Measurements from ENCODE around the gene FHIT.

The FHIT gene

DNA sequence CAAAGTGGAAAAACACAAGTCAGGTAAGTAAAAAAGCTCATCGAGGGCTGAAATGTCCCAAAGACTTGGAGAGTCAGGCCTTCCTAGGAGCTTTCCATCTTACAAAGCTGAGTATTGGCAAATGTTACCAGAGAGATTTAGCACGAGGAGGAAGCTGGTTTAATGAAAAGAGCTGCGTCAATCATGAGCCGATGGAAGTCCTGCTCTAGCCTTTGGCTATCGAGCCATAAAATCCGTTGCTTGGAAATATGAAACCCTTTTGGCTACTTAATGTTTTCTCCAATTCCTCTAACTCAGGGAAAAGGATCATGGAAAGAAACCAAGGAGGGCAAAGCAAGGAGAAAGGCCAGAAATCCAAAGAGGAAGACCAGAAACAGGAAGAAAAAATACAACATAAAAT lies 1074.6 kb downstream of the FHIT start:
- no peak for DNase-seq (ENCODE audit: low read depth, low spot score)

DNA sequence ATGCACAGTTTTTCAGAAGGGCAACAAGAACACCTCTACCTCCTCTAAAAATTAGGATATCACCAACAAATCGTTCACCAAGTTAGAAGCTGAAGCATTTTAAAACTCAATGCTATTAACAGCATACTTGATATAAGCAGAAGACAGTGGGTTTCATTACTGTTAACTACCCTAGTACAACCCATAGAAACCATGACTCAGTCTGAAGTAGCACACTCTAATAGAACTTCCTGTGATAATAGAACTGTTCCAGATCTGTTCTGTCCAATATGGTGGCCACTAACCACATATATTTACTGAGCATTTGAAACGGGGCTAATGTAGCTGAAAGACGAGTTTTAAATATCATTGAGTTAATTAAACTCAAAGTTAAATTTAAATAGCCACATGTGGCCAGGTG lies 1075.6 kb downstream of the FHIT start:
- DNase-seq (ENCODE audit: low read depth, low spot score): no peak

DNA sequence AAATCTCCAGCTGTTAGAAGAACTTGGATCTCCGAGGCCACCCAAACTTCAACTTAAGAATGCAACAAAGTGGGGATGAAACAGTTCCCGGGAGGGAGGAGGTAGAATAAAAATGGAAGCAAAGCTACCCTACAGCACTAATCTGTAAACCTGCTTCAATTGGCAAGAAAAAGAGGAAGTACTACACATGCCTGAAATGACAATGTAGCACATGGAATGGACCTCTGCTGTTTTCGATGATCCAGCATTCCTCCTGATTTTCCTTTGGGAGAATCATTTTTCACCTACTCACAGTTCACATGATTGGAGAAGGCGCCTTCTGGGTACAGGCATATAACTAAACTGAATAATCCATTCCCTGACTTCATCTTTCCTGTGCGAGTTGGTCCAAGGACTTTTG lies 1081.5 kb downstream of the FHIT start:
- DNase-seq (ENCODE audit: low read depth, low spot score): no peak

DNA sequence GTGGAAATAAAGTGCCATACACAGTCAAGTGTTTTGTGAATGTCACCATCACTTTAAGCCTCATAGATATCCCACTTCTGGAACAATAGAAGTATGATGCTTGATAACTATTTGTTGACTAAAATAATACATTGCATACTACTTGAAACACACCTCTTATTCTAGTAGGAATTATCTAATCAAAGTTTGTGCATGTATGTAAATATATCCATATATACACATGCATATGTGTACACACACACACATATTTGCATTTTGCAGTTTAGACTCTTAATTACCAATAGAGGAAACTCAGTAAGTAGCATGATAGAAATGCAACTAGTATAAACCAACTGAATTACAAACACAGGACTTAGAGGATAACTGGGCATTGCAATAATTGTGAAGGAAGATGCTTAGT lies 1084.1 kb downstream of the FHIT start:
- DNase-seq (ENCODE audit: low read depth, low spot score): no peak

DNA sequence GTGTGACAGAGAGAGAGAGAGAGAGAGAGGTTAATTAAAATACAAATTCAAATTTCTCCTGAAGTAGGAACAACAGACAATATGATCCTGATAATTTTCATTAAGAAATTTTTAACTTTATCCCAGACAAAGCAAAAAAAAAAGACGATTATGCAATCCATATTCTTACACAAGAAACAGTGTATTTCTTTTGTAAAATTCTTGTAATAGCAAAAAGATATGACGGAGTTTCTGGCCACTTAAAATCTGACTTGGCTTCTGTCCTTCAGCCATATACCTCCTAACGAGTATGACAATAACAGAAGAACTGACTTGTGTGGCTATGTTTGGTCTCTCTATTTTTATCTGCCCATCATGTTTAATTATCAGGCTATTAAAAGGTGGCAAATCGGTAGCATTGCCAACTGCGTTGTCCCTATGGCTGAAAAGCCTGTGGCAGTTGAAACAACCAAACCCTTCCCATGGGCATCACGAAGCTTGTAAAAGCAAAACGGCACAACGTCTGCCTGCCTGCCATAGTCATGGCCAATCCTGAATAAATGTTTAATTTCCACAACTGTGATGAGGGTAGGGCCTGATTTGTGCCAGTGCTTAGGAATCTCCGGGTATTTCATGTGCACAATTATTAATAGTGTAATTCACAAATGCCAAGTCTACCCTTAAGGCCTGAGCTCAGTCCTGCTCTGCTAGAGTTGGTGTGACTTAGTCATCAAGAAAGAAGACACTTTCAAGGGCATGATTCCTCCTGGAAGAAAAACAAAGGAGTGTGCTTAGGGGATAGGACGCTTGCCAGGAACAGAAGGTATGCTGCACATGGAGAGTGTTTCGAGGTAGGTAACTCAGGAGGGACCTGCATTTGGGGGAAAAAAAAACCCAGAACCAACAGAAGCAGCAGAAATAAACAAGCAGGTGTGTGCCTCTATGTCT lies 1090.2 kb downstream of the FHIT start:
- DNase-seq (ENCODE audit: low read depth, low spot score): no peak

DNA sequence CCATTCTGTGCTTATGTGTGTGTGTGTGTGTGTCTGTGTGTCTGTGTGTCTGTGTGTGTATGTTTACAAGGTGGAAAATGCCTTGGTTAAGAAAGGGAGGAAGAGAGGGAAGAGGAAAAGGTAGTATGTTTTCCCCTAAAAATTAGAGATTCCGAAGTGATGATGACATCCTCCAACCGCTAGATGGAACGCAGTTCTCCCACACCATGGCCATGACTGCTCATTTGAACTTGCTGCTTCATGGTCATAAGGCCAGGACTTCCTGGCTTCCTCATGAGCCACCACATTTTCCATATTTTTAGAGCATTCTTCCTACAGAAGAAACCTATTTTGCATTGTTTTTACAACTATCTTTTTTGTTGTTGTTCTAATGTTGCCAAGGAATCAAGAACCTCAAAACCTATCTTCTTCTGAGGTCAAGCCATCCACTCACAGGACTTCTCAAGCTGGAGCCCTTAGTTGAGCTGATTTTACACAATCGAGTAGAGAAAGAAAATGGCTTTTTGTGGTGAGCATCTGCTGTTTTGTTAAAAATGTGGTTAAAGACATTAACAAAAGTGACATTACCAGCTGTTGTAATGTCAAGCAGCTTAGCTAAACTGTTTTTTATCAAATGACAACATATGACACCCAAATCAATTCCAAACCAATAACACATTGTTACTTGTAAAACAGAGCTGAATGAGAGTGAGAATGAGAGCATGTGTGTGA lies 1091.0 kb downstream of the FHIT start:
- DNase-seq (ENCODE audit: low read depth, low spot score): no peak

DNA sequence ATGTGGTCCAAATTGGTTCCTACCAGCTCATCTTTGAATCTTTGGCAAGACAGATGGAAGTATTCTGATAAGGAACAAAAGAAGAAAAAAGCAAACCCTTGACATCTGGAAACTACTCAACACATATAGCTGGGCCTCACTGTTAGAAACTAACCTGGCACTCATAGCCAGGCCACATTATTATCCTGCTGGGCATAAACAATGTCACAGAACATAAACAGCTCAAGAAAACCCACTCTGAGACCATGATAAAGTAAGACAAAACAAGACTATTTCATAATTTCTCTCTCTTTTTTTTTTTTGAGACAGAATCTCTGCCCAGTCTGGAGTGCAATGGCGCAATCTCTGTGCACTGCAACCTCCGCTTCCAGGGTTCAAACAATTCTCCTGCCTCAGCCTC lies 1093.2 kb downstream of the FHIT start:
- no peak for DNase-seq (ENCODE audit: low read depth, low spot score)

DNA sequence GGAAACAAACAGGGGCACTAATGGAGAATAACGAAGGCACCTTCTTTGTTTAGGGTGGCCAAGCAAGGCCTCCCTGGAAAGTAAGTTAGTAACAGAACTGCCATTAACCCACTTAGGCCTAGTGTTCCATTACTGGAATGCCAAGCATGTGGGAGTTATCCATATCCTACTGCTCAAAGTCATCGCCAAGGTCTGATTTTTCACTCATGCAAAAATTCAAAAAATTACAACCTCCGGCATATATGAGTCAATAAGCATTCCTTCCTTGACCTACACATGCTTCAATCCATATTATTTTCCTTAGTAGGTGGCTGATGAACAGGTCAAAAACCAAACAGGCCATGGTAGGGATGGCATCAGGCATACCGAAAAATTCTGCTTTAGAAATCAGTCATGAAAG lies 1097.2 kb downstream of the FHIT start:
- no peak for DNase-seq (ENCODE audit: low read depth, low spot score)

DNA sequence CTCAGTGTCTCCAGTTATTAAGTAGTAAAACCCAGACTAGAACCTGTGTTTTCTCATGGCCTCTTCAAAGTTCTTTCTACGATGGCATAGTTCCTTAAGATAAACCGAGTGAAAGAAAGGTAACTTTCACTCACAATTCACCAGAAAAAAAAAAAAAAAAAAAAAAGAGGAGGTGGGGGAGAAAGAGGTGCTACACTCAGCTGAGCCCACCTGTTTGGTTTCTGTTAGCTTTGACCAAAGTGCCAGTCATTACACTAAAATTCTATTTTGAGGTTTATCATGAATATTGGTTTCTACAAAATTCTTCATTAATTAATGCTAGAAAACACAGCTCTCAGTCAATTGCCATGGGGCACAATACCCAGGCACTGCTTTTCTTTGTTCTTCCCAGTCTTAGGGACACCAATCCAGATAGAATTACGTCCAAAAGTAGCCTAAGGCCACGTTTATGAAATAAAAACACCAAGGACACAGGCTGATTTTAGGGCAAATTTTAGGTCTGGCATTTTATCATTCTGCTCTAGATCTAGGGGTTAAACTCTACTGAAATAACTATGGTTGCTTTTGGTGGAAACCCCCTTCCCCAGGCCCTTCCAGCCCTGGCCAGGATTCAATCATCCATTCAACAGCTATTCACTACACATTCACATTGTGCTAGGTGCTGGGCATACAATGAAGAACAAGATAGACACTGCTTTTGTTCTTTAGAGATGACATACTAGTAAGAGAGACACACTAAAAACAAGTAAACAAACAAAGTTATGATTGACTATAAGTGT lies 1097.8 kb downstream of the FHIT start:
- DNase-seq (ENCODE audit: low read depth, low spot score): no peak

DNA sequence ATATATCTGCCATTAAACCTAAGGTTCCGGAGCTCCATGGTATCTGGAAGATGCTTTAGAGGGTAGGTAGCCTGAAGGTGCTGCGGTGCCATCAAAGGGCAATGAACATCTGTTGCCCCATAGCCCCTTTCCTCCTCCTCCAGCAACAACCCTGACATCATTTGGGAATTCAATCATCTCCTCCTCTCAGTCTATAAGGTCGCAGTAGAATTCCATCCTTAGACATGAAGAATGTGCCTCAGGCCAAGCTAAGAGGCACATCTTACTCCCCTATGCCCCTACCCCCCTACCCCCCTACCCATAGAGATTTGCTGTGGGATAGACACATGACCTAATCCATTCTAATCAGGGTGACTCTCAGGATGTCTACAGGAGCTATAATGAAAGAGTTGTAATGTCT lies 1101.8 kb downstream of the FHIT start:
- DNase-seq (ENCODE audit: low read depth, low spot score): no peak

DNA sequence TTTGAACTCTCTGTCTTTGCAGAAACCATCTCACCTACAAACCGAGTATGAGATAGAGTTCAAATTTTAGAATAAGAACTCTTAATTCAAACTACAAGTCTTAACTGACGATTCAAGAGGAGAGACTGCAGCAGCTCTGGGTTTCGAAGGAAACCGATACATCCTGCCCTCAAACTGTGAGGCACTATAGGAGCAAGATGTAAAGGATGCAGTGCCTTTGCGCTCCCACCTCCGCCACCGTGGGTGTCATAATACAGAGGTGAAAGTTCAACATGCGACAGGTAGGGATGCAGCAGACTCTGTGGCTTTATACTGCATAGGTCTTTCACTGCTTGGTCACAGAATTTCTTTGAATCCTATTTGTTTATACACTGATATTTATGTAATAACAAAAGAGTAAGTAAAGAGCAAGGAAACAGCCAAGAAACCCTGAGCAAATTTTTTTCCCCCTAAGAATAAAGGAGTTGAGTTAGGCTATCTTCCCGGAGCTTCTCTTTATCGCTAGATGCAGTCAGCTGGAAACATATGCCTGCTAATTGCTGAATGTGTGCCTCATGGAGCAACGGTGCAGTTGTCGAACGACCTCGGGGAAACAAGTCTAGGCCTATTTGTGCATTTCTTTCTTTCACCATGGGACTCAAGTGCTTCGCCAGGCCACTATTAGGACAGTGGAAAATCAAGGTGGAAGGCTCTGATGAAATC lies 1103.9 kb downstream of the FHIT start:
- no peak for DNase-seq (ENCODE audit: low read depth, low spot score)

DNA sequence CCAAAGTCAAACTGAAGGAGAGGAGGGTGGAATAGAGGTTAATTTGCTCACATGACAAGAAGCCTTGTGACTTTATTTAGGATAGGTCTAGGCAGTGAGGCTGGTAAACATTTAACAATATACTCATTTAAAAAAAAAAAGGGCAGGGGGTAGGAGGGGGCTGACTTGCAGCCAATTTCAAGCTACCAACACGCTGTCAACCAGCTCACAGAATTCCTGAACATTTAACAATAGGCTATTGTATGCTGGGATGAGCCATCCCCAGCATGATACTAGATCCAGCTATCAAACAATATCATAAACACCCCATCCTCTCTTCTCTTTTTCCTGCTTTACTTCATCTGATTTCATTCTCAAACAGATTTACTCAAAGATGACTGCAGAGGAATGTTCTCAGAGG lies 1105.1 kb downstream of the FHIT start:
- no peak for DNase-seq (ENCODE audit: low read depth, low spot score)

DNA sequence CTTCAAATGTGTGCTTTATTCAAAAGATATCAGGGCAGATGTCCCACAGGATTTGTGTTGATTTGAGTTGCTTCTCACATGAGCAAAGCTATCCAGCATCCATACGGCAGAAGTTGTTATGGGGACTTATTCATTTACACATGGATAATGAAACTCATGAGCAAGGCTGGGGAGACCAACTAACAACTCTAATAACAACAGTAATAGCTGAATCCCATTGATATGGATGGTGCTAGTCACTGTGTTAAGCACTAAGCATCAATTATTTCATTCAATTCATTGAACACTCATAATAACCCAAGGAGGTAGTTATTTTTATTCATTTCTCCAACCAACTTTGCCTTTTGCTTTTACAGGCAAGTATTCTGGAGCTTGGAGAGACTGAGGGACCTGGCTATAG lies 1107.2 kb downstream of the FHIT start:
- DNase-seq (ENCODE audit: low read depth, low spot score): no peak

DNA sequence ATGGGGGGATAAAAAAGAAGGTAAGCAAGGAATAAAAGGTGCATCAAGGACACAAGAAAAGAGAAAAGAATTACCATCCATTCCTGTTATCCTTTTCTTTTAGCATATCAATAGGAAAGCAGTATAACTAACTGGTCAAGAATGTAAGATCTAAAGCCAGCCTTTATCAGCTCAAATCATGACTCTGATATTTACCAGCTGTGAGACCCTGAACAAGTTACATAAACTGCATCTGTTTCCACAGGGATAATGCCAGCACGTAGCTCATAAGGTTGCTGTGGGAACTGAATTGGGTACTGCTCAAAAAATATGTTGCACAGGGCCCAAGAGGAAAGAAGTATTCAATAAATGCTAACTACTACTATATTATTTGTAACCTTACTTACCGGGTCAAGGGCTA lies 1109.2 kb downstream of the FHIT start:
- no peak for DNase-seq (ENCODE audit: low read depth, low spot score)

DNA sequence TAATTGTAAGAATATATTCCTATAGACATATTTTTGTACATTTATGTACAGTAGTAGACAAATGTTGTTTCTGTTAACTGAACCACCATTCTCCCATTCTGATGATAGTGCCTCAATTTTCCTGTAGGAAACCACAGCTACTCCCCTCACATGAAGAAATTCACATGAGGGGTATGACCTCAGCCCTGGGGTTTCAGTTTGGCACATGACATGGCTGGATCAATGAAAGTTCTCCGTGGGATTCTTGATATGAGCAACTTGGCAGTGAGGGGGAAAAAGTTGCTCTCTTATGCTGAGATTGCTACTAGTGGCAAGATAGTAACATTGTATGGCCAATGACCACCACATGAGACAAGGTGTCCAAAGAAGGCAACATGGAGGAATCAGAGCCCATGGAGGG lies 1111.1 kb downstream of the FHIT start:
- no peak for DNase-seq (ENCODE audit: low read depth, low spot score)

DNA sequence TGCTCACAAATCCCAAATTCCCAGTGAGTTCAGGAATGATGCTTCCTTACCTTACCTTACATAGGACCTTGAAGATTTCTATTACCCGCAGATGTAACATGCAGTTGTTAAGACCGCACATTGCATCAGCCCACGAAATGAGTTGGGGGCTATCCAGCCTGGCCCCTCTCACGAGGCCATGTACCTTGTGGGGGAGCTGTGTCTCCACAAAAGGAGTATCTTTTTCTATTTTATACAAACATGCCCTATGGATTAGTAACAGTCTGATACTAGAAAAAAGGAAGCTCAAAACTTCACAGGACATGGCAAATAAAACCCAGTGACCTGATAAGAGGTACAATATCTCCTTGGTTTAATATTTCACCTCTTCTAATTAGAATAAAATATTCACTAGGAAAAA lies 1114.7 kb downstream of the FHIT start:
- DNase-seq (ENCODE audit: low read depth, low spot score): no peak

DNA sequence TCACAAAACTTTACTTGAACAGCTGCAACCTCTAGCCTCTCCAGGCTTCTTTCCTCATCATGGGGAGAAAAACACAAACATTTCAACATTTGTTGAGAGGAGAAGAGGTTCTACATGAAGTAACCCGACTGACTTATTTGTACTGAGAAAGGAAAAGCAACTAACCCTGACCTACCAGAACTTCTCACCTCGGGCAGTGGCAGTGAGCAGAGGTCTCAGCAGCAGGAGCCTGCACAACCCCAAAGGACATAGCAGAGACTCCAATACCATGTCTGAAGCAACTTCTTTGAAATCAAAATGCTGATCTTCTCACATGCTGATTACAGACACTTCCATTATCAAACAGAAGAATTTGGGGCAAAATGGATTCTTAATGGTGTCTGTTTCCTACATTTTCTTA lies 1115.8 kb downstream of the FHIT start:
- DNase-seq (ENCODE audit: low read depth, low spot score): no peak

DNA sequence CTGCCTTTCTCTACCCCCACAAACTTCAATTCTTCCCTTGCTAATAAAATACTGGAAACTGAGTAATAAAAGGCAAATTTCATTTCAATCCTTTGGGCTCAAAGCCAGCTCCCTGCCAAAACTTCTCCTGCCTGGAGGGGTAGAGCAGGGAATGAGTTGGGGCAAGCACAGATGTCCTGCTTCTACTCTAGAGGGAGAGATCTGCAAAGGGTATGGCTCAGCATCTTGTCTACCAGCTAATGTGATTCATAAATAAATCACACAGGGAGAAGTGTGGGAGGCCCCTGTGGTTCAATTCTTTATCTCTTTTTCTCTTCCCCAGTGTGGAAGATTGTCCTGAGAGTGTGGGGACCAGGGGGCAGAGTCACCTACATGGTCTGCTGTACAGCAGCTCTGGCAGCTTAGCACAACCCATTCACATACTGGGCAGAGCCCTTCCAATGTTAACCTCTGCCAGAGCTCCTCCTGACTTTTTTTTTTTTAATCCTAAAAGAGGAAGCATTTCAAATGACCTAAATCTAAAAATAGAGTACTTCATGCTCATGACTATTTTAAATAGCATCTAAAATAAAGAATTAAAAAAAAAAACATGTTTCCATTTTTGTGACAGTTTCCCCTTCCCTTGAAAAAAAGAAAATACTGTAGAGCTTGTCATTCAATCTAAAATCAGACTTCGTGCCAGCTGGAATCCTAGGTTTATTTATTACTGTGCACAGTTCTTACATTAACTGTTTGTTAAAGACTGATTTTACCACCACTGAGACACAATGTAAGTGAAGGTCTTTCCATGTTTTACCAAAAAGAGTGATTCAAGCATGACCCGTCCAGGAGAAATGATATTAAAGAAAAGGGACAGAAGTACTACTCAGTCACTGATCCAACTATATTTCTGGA lies 1117.7 kb downstream of the FHIT start:
- no peak for DNase-seq (ENCODE audit: low read depth, low spot score)

DNA sequence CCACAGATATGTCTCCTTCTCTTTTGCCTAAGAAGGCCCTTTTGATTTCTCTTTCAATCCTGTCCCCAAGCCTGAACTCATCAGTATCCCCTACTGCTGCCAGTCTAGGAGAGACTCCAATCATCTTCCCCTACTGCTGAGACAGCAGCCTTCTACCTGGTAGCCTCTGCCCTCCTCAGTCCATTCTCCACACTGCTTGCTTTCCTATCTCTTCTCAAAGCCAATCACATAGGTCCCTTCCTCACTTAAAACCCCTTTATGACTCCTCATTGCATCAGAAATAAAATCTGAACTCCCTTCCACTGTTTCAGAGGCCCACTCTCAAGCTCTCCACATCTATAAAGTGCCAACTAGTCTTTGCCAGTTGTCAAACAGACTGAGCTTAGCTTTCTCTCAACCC lies 1119.6 kb downstream of the FHIT start:
- no peak for DNase-seq (ENCODE audit: low read depth, low spot score)

DNA sequence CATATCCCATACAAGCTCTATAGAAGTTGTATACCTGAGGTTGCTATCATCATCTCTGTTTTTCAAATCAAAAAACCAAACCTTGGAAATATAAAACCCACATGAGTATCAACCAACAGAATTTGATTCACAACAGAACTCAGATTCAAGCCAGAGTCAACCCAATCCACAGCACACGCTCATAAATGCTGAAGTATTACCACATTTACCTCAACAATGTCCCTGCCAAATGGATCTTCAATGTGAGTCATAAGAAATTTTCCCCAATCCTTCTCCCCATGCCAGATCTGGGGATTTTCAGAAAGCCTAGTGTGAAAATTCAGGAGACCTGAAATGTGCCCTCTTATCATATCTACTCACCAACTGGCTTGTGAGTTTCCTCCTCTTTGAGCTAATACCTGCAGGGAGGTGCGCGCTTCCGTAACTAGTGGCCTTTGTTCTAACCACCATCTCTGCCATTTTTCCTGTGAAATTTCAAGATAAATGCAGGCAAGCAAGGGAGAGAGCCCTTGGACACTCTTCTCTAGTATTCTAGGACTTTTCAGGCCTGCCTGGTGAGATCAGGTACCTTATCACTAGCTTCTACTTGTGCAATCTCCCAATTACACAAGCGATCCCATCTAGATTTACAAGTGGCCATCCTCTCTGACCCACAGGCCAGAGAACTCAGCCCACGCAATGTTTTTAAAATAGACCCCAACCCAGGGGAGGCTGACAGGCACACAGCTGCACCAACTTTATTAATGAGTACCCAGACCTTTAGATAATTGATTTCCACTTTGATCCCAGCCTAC lies 1124.5 kb downstream of the FHIT start:
- no peak for DNase-seq (ENCODE audit: low read depth, low spot score)
